Activated naive CD4-positive, alpha-beta T cell treated with anti-CD3 and anti-CD28 coated beads, Interleukin-2, amount 50 U/mL, for 24 hours (primary cell): ENCODE results near the gene PID1.
"Not testable (repeated sequence)": the region's sequence is repeated elsewhere in the genome, so short reads cannot be mapped to it uniquely, and the experiment has no call there.

ENCODE experiments used
- H3K27ac Mint-ChIP-seq: one replicate; pipeline ENCODE4 v1.8.0; 2021; ENCODE audit warnings: mild to moderate bottlenecking, mixed read lengths
- H3K27me3 Mint-ChIP-seq: one replicate; pipeline ENCODE4 v1.8.0; 2021; ENCODE audit warnings: mixed read lengths
- H3K36me3 Mint-ChIP-seq: one replicate; pipeline ENCODE4 v1.8.0; 2021; ENCODE audit warnings: mixed read lengths
- H3K4me1 Mint-ChIP-seq: one replicate; pipeline ENCODE4 v1.8.0; 2021; ENCODE audit warnings: mixed read lengths
- H3K4me3 Mint-ChIP-seq: one replicate; pipeline ENCODE4 v1.8.0; 2021; ENCODE audit warnings: mild to moderate bottlenecking, mixed read lengths
- H3K9me3 Mint-ChIP-seq: one replicate; pipeline ENCODE4 v1.8.0; 2021; ENCODE audit warnings: mixed read lengths

PID1 gene

GRCh38 chr2:229099231-229099630, 171.9 kb downstream of the PID1 start:
- Mint-ChIP-seq H3K4me1 (no peaks in the 10 kb centered on the region), H3K9me3 (no peaks in the 10 kb centered on the region), H3K36me3 (no peaks in the 10 kb centered on the region), H3K4me3 (no peak overlapping the region), H3K27ac (no peak overlapping the region), H3K27me3 (no peaks in the 10 kb centered on the region)

- no peaks in the 10 kb centered on the region for H3K36me3 Mint-ChIP-seq
- H3K27me3 Mint-ChIP-seq = no peaks in the 10 kb centered on the region
- no peaks in the 10 kb centered on the region for H3K4me1 Mint-ChIP-seq
- no peak overlapping the region for H3K4me3 Mint-ChIP-seq
- H3K9me3 Mint-ChIP-seq = no peaks in the 10 kb centered on the region
- no peak overlapping the region for H3K27ac Mint-ChIP-seq
Observed at GRCh38 chr2:229098801-229099200, 172.3 kb downstream of the PID1 start.

- H3K9me3 Mint-ChIP-seq = peaks cover 3% of the 10 kb centered on the region
- H3K4me3 Mint-ChIP-seq = no peak overlapping the region
- H3K36me3 Mint-ChIP-seq = no peaks in the 10 kb centered on the region
- no peaks in the 10 kb centered on the region for H3K27me3 Mint-ChIP-seq
- H3K27ac Mint-ChIP-seq = no peak overlapping the region
- H3K4me1 Mint-ChIP-seq = no peaks in the 10 kb centered on the region
Observed at GRCh38 chr2:229096409-229097066, 174.5 kb downstream of the PID1 start.

GRCh38 chr2:229095472-229095871, 175.6 kb downstream of the PID1 start:
- Mint-ChIP-seq H3K9me3 (peaks cover 3% of the 10 kb centered on the region), H3K36me3 (no peaks in the 10 kb centered on the region), H3K4me1 (no peaks in the 10 kb centered on the region), H3K4me3 (no peak overlapping the region), H3K27me3 (no peaks in the 10 kb centered on the region), H3K27ac (no peak overlapping the region)

- Mint-ChIP-seq H3K4me3 (no peak overlapping the region), H3K36me3 (no peaks in the 10 kb centered on the region), H3K4me1 (no peaks in the 10 kb centered on the region), H3K27me3 (no peaks in the 10 kb centered on the region), H3K27ac (no peak overlapping the region), H3K9me3 (peaks cover 3% of the 10 kb centered on the region)
Observed at GRCh38 chr2:229090225-229090624, 180.9 kb downstream of the PID1 start.

- Mint-ChIP-seq H3K27me3 (no peaks in the 10 kb centered on the region), H3K4me3 (no peak overlapping the region), H3K9me3 (peaks cover 3% of the 10 kb centered on the region), H3K27ac (no peak overlapping the region), H3K36me3 (no peaks in the 10 kb centered on the region), H3K4me1 (no peaks in the 10 kb centered on the region)
Observed at GRCh38 chr2:229089776-229090175, 181.3 kb downstream of the PID1 start.

- Mint-ChIP-seq H3K4me3 (no peak overlapping the region), H3K27ac (no peak overlapping the region), H3K9me3 (peaks cover 3% of the 10 kb centered on the region), H3K27me3 (no peaks in the 10 kb centered on the region), H3K4me1 (no peaks in the 10 kb centered on the region), H3K36me3 (no peaks in the 10 kb centered on the region)
Observed at GRCh38 chr2:229088966-229089700, 182.0 kb downstream of the PID1 start.

GRCh38 chr2:229088517-229088913, 182.6 kb downstream of the PID1 start:
- Mint-ChIP-seq H3K27ac (no peak overlapping the region), H3K4me3 (no peak overlapping the region), H3K36me3 (no peaks in the 10 kb centered on the region), H3K4me1 (no peaks in the 10 kb centered on the region), H3K27me3 (no peaks in the 10 kb centered on the region), H3K9me3 (peaks cover 3% of the 10 kb centered on the region)

GRCh38 chr2:229087843-229088516, 183.1 kb downstream of the PID1 start:
- Mint-ChIP-seq H3K4me3 (no peak overlapping the region), H3K4me1 (no peaks in the 10 kb centered on the region), H3K27me3 (no peaks in the 10 kb centered on the region), H3K27ac (no peak overlapping the region), H3K9me3 (no peaks in the 10 kb centered on the region), H3K36me3 (no peaks in the 10 kb centered on the region)

GRCh38 chr2:229087267-229087666, 183.8 kb downstream of the PID1 start:
- Mint-ChIP-seq H3K27me3 (no peaks in the 10 kb centered on the region), H3K27ac (no peak overlapping the region), H3K4me1 (no peaks in the 10 kb centered on the region), H3K9me3 (no peaks in the 10 kb centered on the region), H3K4me3 (no peak overlapping the region), H3K36me3 (no peaks in the 10 kb centered on the region)

- Mint-ChIP-seq H3K27ac (no peak overlapping the region), H3K36me3 (no peaks in the 10 kb centered on the region), H3K4me1 (no peaks in the 10 kb centered on the region), H3K9me3 (peaks cover 4% of the 10 kb centered on the region), H3K27me3 (no peaks in the 10 kb centered on the region), H3K4me3 (no peak overlapping the region)
Observed at GRCh38 chr2:229085439-229085838, 185.6 kb downstream of the PID1 start.

GRCh38 chr2:229084447-229084846, 186.6 kb downstream of the PID1 start:
- no peak overlapping the region for H3K4me3 Mint-ChIP-seq

GRCh38 chr2:229083606-229084340, 187.3 kb downstream of the PID1 start:
- H3K27me3 Mint-ChIP-seq = peaks cover 2% of the 10 kb centered on the region
- no peaks in the 10 kb centered on the region for H3K36me3 Mint-ChIP-seq
- no peak overlapping the region for H3K27ac Mint-ChIP-seq
- H3K4me3 Mint-ChIP-seq = no peak overlapping the region
- no peaks in the 10 kb centered on the region for H3K4me1 Mint-ChIP-seq
- H3K9me3 Mint-ChIP-seq = peaks cover 4% of the 10 kb centered on the region

More at GRCh38 chr2:229084447-229084846, 186.6 kb downstream of the PID1 start:
- H3K4me1 Mint-ChIP-seq = no peaks in the 10 kb centered on the region
- no peak overlapping the region for H3K27ac Mint-ChIP-seq
- H3K27me3 Mint-ChIP-seq = peaks cover 2% of the 10 kb centered on the region
- peaks cover 4% of the 10 kb centered on the region for H3K9me3 Mint-ChIP-seq
- no peaks in the 10 kb centered on the region for H3K36me3 Mint-ChIP-seq

- H3K27me3 Mint-ChIP-seq = peaks cover 2% of the 10 kb centered on the region
- H3K4me3 Mint-ChIP-seq = no peak overlapping the region
- no peaks in the 10 kb centered on the region for H3K4me1 Mint-ChIP-seq
- H3K36me3 Mint-ChIP-seq = no peaks in the 10 kb centered on the region
- H3K27ac Mint-ChIP-seq = no peak overlapping the region
- H3K9me3 Mint-ChIP-seq = peaks cover 4% of the 10 kb centered on the region
Observed at GRCh38 chr2:229081411-229081810, 189.7 kb downstream of the PID1 start.

- Mint-ChIP-seq H3K36me3 (no peaks in the 10 kb centered on the region), H3K27ac (no peak overlapping the region), H3K4me1 (no peaks in the 10 kb centered on the region), H3K9me3 (peaks cover 15% of the 10 kb centered on the region), H3K27me3 (peaks cover 2% of the 10 kb centered on the region), H3K4me3 (no peak overlapping the region)
Observed at GRCh38 chr2:229080172-229080571, 190.9 kb downstream of the PID1 start.

GRCh38 chr2:229076886-229077285, 194.2 kb downstream of the PID1 start:
- not testable (repeated sequence) for H3K4me3 Mint-ChIP-seq, H3K4me1 Mint-ChIP-seq

More at GRCh38 chr2:229076886-229077285, 194.2 kb downstream of the PID1 start:
- H3K9me3 Mint-ChIP-seq = peaks cover 16% of the 10 kb centered on the region
- not testable (repeated sequence) for H3K36me3 Mint-ChIP-seq, H3K27ac Mint-ChIP-seq, H3K27me3 Mint-ChIP-seq
